Naive thymus-derived CD4-positive, alpha-beta T cell (primary cell): ENCODE results near the gene TRIM9. TPM values are rescaled to one million over a fixed set of nuclear protein-coding genes. Genes with fewer than 3 reads are reported as not detected.

Experiments
- ATAC-seq: fragments of 150-1000 bp; cut with Tn5 transposase; 2 replicates; pipeline ENCODE4 v1.10.0; 2021; ENCODE audit warnings: mild to moderate bottlenecking, moderate library complexity
- CTCF ChIA-PET: fragments of 350-600 bp; sonication (Branson Sonifier 250); formaldehyde crosslinking; loops from one replicate; lab custom pipeline; 2021; ENCODE audit warnings: antibody characterized with exemption; lab: Charles Lee
- POLR2A ChIA-PET: fragments of 350-600 bp; sonication (Branson Sonifier 250); formaldehyde crosslinking; loops from one replicate; lab custom pipeline; 2021; ENCODE audit warnings: antibody characterized with exemption, inconsistent platforms; lab: Charles Lee
- DNase-seq, 9 donors: peaks; one replicate each; pipeline versions ENCODE4 v3.0.0 to v3.0.0-alpha.2; 2020 to 2022; ENCODE audit warnings: mixed read lengths in 1 of 9
- H3K27ac ChIP-seq: one replicate; pipeline ENCODE4 v1.7.0; 2013; ENCODE audit warnings: mild to moderate bottlenecking, low read depth, low read length, moderate library complexity
- H3K27me3 ChIP-seq, 2 donors: one replicate each; pipeline ENCODE4 v1.7.0; 2013; ENCODE audit warnings: low read length in 2 of 2, mild to moderate bottlenecking in 2 of 2, moderate library complexity in 2 of 2; ENCODE audit not compliant: control insufficient read depth in 2 of 2, insufficient read depth in 2 of 2
- H3K36me3 ChIP-seq, 3 experiments: 1 replicate in 2 of 3; 2 replicates in 1 of 3; pipeline ENCODE4 v1.7.0; 2013; ENCODE audit warnings: low read length in 3 of 3, mild to moderate bottlenecking in 3 of 3, moderate library complexity in 1 of 3; ENCODE audit not compliant: insufficient read depth in 3 of 3, control insufficient read depth in 2 of 3
- H3K4me1 ChIP-seq, 2 donors: one replicate each; pipeline ENCODE4 v1.7.0; 2013; ENCODE audit warnings: low read length in 2 of 2, mild to moderate bottlenecking in 2 of 2, moderate library complexity in 1 of 2; ENCODE audit not compliant: control insufficient read depth in 2 of 2, insufficient read depth in 2 of 2
- H3K4me3 ChIP-seq: 2 replicates; pipeline ENCODE4 v1.7.0; 2013; ENCODE audit warnings: mild to moderate bottlenecking, low read length
- H3K9me3 ChIP-seq, 3 experiments: 1 replicate in 2 of 3; 2 replicates in 1 of 3; pipeline ENCODE4 v1.7.0; 2013; ENCODE audit warnings: low read length in 3 of 3; ENCODE audit not compliant: control insufficient read depth in 2 of 3
- H3K27ac Mint-ChIP-seq, 9 donors: one replicate each; pipeline ENCODE4 v1.8.0; 2020 to 2022; ENCODE audit warnings: mixed read lengths in 9 of 9, mild to moderate bottlenecking in 8 of 9, moderate library complexity in 5 of 9, inconsistent platforms in 2 of 9
- H3K27me3 Mint-ChIP-seq, 5 donors: one replicate each; pipeline ENCODE4 v1.8.0; 2021 to 2022; ENCODE audit warnings: mixed read lengths in 5 of 5, mild to moderate bottlenecking in 1 of 5
- H3K36me3 Mint-ChIP-seq, 5 donors: one replicate each; pipeline ENCODE4 v1.8.0; 2020 to 2022; ENCODE audit warnings: mixed read lengths in 5 of 5, mild to moderate bottlenecking in 3 of 5, inconsistent platforms in 1 of 5
- H3K4me1 Mint-ChIP-seq, 7 donors: one replicate each; pipeline ENCODE4 v1.8.0; 2020 to 2022; ENCODE audit warnings: mixed read lengths in 7 of 7, mild to moderate bottlenecking in 3 of 7, inconsistent platforms in 1 of 7
- H3K4me3 Mint-ChIP-seq, 10 donors: one replicate each; pipeline ENCODE4 v1.8.0; 2020 to 2022; ENCODE audit warnings: mild to moderate bottlenecking in 10 of 10, mixed read lengths in 10 of 10, moderate library complexity in 6 of 10, inconsistent platforms in 2 of 10
- H3K9me3 Mint-ChIP-seq, 11 donors: one replicate each; pipeline ENCODE4 v1.8.0; 2020 to 2022; ENCODE audit warnings: mixed read lengths in 11 of 11, mild to moderate bottlenecking in 4 of 11, inconsistent platforms in 1 of 11, moderate library complexity in 1 of 11
- intact Hi-C, 2 donors: fragments of 100-400 bp; cut with micrococcal nuclease; formaldehyde crosslinking; loops; one replicate each; pipeline ENCODE4 v1.15.1; 2023
- polyA plus RNA-seq, 2 donors: library from polyadenylated mRNA; unstranded; fragments of 300-500 nt; fragmentation: Illumina TruSeq; gene quantifications; one replicate each; pipeline ENCODE4 v1.2.3, GENCODE V29; 2021
- total RNA-seq, 6 experiments: library from RNA in 5 of 6; stranded (reverse) in 5 of 6; gene quantifications; 1 replicate in 5 of 6; 2 replicates in 1 of 6; pipeline ENCODE4 v1.2.3 and lab custom pipeline; 2021 to 2026

TRIM9 gene
- 1 to 10 TPM in 1 of 5 experiments, under 1 TPM in 4; 0.27 to 1.7 (median 0.39) TPM for total RNA-seq
- polyA plus RNA-seq = under 1 TPM; 0.04 to 0.13 TPM
- 0.94 reads per million for total RNA-seq (lab: John Stamatoyannopoulos, UW)

GRCh38 chr14:51094901-51095853, at the start of gene TRIM9:
Gene TRIM9, minus strand, starts transcription at chr14:51095105. Its CDS starts 166 bp downstream, at chr14:51094939.
- peak within 1 kb of the TSS; percentile 83 for H3K4me3 ChIP-seq
- Mint-ChIP-seq H3K27ac (peak within 1 kb of the TSS; percentile 9 to 93 (median 87)), H3K9me3 (no peaks in the 10 kb centered on the region), H3K4me3 (peak within 1 kb of the TSS; percentile 89 to 98 (median 95)), H3K36me3 (no peaks in the 10 kb centered on the region), H3K4me1 (peaks cover 4 to 18% (median 9%) of the 10 kb centered on the region in 7 donors), H3K27me3 (peaks cover 12 to 70% (median 17%) of the 10 kb centered on the region in 5 donors)
- H3K36me3 ChIP-seq = peaks cover 0 to 4% (median 0%) of the 10 kb centered on the region in 3 experiments
- H3K4me1 ChIP-seq = peaks cover 3 to 8% of the 10 kb centered on the region in 2 donors
- DNase-seq (peak; percentile 77 to 93 (median 91)), ATAC-seq (peak; percentile 96)
- no peaks in the 10 kb centered on the region for H3K9me3 ChIP-seq
- H3K27ac ChIP-seq = peak within 1 kb of the TSS; percentile 58
- ChIA-PET POLR2A (interaction anchor here (0.6 to 2.3 kb wide), 4 partner anchors 116 to 685 kb away, joined by 3 to 9 read pairs (median 3); partner anchors contain the start of gene TMX1), CTCF (interaction anchor here (0.6 kb wide), 1 partner anchor 739 kb away, joined by 3 read pairs; no protein-coding TSS in a partner anchor)
- peaks cover 0 to 3% of the 10 kb centered on the region in 2 donors for H3K27me3 ChIP-seq
- intact Hi-C loops = loop anchor here (1.0 to 10.0 kb wide), 11 partner anchors 145 to 1630 kb away; partner anchors contain the start of genes FRMD6 (in 2 of the 2), GPR137C (in 2 of the 2), TMX1 (in 2 of the 2) and TXNDC16 (in 2 of the 2)

GRCh38 chr14:51140856-51141255, 46.0 kb upstream of the TRIM9 start:
- H3K27ac ChIP-seq = no peak overlapping the region
- no peak overlapping the region for H3K4me3 Mint-ChIP-seq
- H3K4me1 ChIP-seq = no peaks in the 10 kb centered on the region
- H3K36me3 ChIP-seq = no peaks in the 10 kb centered on the region
- no peaks in the 10 kb centered on the region for H3K9me3 ChIP-seq
- H3K4me1 Mint-ChIP-seq = no peaks in the 10 kb centered on the region
- H3K27ac Mint-ChIP-seq = no peak overlapping the region
- peaks cover 0 to 16% (median 8%) of the 10 kb centered on the region in 11 donors for H3K9me3 Mint-ChIP-seq
- peaks cover 0 to 5% (median 0%) of the 10 kb centered on the region in 5 donors for H3K27me3 Mint-ChIP-seq
- H3K27me3 ChIP-seq = no peaks in the 10 kb centered on the region
- H3K36me3 Mint-ChIP-seq = peaks cover 0 to 4% (median 0%) of the 10 kb centered on the region in 5 donors
- CTCF ChIA-PET = no interaction called here
- intact Hi-C loops = no loop called here
- ATAC-seq = no peak
- DNase-seq = no peak
- no peak overlapping the region for H3K4me3 ChIP-seq
- POLR2A ChIA-PET = no interaction called here

GRCh38 chr14:51140338-51140737, 45.4 kb upstream of the TRIM9 start:
- ChIA-PET POLR2A (no interaction called here), CTCF (no interaction called here)
- DNase-seq = no peak
- Mint-ChIP-seq H3K36me3 (peaks cover 0 to 4% (median 0%) of the 10 kb centered on the region in 5 donors), H3K4me3 (no peak overlapping the region), H3K27me3 (peaks cover 0 to 5% (median 0%) of the 10 kb centered on the region in 5 donors), H3K27ac (no peak overlapping the region), H3K4me1 (no peaks in the 10 kb centered on the region), H3K9me3 (peaks cover 0 to 16% (median 8%) of the 10 kb centered on the region in 11 donors)
- Histone ChIP-seq H3K4me3 (no peak overlapping the region), H3K27ac (no peak overlapping the region), H3K27me3 (no peaks in the 10 kb centered on the region), H3K4me1 (no peaks in the 10 kb centered on the region), H3K36me3 (no peaks in the 10 kb centered on the region), H3K9me3 (no peaks in the 10 kb centered on the region)
- no peak for ATAC-seq
- intact Hi-C loops = no loop called here

- ATAC-seq = no peak
- no peaks in the 10 kb centered on the region for H3K4me1 Mint-ChIP-seq
- Histone ChIP-seq H3K27me3 (no peaks in the 10 kb centered on the region), H3K27ac (no peak overlapping the region), H3K4me1 (no peaks in the 10 kb centered on the region), H3K4me3 (no peak overlapping the region), H3K36me3 (no peaks in the 10 kb centered on the region), H3K9me3 (no peaks in the 10 kb centered on the region)
- no peak overlapping the region for H3K27ac Mint-ChIP-seq
- peaks cover 0 to 7% (median 0%) of the 10 kb centered on the region in 5 donors for H3K36me3 Mint-ChIP-seq
- H3K9me3 Mint-ChIP-seq = peaks cover 0 to 19% (median 10%) of the 10 kb centered on the region in 11 donors
- intact Hi-C loops = no loop called here
- POLR2A ChIA-PET = no interaction called here
- H3K4me3 Mint-ChIP-seq = no peak overlapping the region
- DNase-seq = no peak
- H3K27me3 Mint-ChIP-seq = peaks cover 0 to 7% (median 0%) of the 10 kb centered on the region in 5 donors
- CTCF ChIA-PET = no interaction called here
These were observed 44.3 kb upstream of the TRIM9 start for GRCh38 chr14:51139121-51139681.

GRCh38 chr14:51138404-51139103, 43.6 kb upstream of the TRIM9 start:
- peaks cover 0 to 8% (median 0%) of the 10 kb centered on the region in 5 donors for H3K36me3 Mint-ChIP-seq
- Histone ChIP-seq H3K27me3 (no peaks in the 10 kb centered on the region), H3K27ac (no peak overlapping the region), H3K4me3 (no peak overlapping the region), H3K4me1 (no peaks in the 10 kb centered on the region), H3K36me3 (no peaks in the 10 kb centered on the region), H3K9me3 (no peaks in the 10 kb centered on the region)
- POLR2A ChIA-PET = no interaction called here
- peak overlapping the region in 1 of 9 donors; percentile 4 for H3K27ac Mint-ChIP-seq
- H3K4me3 Mint-ChIP-seq = no peak overlapping the region
- ATAC-seq (no peak), DNase-seq (no peak)
- CTCF ChIA-PET = no interaction called here
- H3K27me3 Mint-ChIP-seq = peaks cover 0 to 9% (median 1%) of the 10 kb centered on the region in 5 donors
- no peaks in the 10 kb centered on the region for H3K4me1 Mint-ChIP-seq
- intact Hi-C loops = no loop called here
- H3K9me3 Mint-ChIP-seq = peaks cover 0 to 22% (median 12%) of the 10 kb centered on the region in 11 donors

GRCh38 chr14:51131516-51131915, 36.6 kb upstream of the TRIM9 start:
- peaks cover 5 to 43% (median 19%) of the 10 kb centered on the region in 5 donors for H3K27me3 Mint-ChIP-seq
- no peaks in the 10 kb centered on the region for H3K36me3 ChIP-seq
- no peak overlapping the region for H3K27ac ChIP-seq
- H3K4me1 Mint-ChIP-seq = no peaks in the 10 kb centered on the region
- no peak overlapping the region for H3K4me3 ChIP-seq
- H3K9me3 Mint-ChIP-seq = peaks cover 0 to 33% (median 13%) of the 10 kb centered on the region in 11 donors
- ATAC-seq (no peak), DNase-seq (no peak)
- no peak overlapping the region for H3K27ac Mint-ChIP-seq
- H3K4me3 Mint-ChIP-seq = no peak overlapping the region
- H3K27me3 ChIP-seq = no peaks in the 10 kb centered on the region
- intact Hi-C loops = no loop called here
- no peaks in the 10 kb centered on the region for H3K9me3 ChIP-seq
- CTCF ChIA-PET = no interaction called here
- no peaks in the 10 kb centered on the region for H3K4me1 ChIP-seq
- H3K36me3 Mint-ChIP-seq = peaks cover 0 to 9% (median 5%) of the 10 kb centered on the region in 5 donors
- POLR2A ChIA-PET = no interaction called here
